Stimulated activated CD4-positive, alpha-beta T cell treated with anti-CD3 and anti-CD28 coated beads, Interleukin-15, amount 100 ng/mL, for 48 hours (primary cell): ENCODE results near the gene ADGRF1.
"Not testable (repeated sequence)": the region's sequence is repeated elsewhere in the genome, so short reads cannot be mapped to it uniquely, and the experiment has no call there.

ENCODE experiments used
- DNase-seq, 2 donors: peaks; one replicate each; pipeline ENCODE4 v3.0.0-alpha.2; 2020; ENCODE audit warnings: low read depth in 2 of 2

Gene ADGRF1

GRCh38 chr6:47061309-47062300 is 19.5 kb upstream of the ADGRF1 start:
- DNase-seq, result no peak

- no peak for DNase-seq
Observed at GRCh38 chr6:47059216-47059885, 17.2 kb upstream of the ADGRF1 start.

- no peak for DNase-seq
Observed at GRCh38 chr6:47057830-47058540, 15.9 kb upstream of the ADGRF1 start.

GRCh38 chr6:47056832-47057231 is 14.7 kb upstream of the ADGRF1 start:
- DNase-seq, result no peak

GRCh38 chr6:47054302-47054701 is 12.2 kb upstream of the ADGRF1 start:
- DNase-seq, result not testable (repeated sequence)

- DNase-seq, result no peak
Observed at GRCh38 chr6:47048638-47049037, 6.5 kb upstream of the ADGRF1 start.

GRCh38 chr6:47047479-47048407 is 5.6 kb upstream of the ADGRF1 start:
- peak in 1 of 2 donors; percentile 13 for DNase-seq

GRCh38 chr6:47047097-47047478 is 5.0 kb upstream of the ADGRF1 start:
- no peak for DNase-seq

- no peak for DNase-seq
Observed at GRCh38 chr6:47044397-47044796, 2.3 kb upstream of the ADGRF1 start.

GRCh38 chr6:47043286-47043685 is 1.2 kb upstream of the ADGRF1 start:
- DNase-seq, result no peak

GRCh38 chr6:47041741-47042140 is 391 bp downstream of the ADGRF1 start:
- no peak for DNase-seq

GRCh38 chr6:47034926-47035325 is 7.2 kb downstream of the ADGRF1 start:
- DNase-seq, result no peak

- DNase-seq, result no peak
Observed at GRCh38 chr6:47034421-47034820, 7.7 kb downstream of the ADGRF1 start.

- DNase-seq, result no peak
Observed at GRCh38 chr6:47032974-47033765, 9.0 kb downstream of the ADGRF1 start.

GRCh38 chr6:47031656-47032055 is 10.5 kb downstream of the ADGRF1 start:
- no peak for DNase-seq

GRCh38 chr6:47029865-47030561 is 12.1 kb downstream of the ADGRF1 start:
- no peak for DNase-seq

- no peak for DNase-seq
Observed at GRCh38 chr6:47028835-47029360, 13.2 kb downstream of the ADGRF1 start.

- no peak for DNase-seq
Observed at GRCh38 chr6:47027315-47027714, 14.8 kb downstream of the ADGRF1 start.

- DNase-seq, result no peak
Observed at GRCh38 chr6:47026679-47027078, 15.5 kb downstream of the ADGRF1 start.
